ENCODE results near the gene HECTD4.

HECTD4 gene

DNA sequence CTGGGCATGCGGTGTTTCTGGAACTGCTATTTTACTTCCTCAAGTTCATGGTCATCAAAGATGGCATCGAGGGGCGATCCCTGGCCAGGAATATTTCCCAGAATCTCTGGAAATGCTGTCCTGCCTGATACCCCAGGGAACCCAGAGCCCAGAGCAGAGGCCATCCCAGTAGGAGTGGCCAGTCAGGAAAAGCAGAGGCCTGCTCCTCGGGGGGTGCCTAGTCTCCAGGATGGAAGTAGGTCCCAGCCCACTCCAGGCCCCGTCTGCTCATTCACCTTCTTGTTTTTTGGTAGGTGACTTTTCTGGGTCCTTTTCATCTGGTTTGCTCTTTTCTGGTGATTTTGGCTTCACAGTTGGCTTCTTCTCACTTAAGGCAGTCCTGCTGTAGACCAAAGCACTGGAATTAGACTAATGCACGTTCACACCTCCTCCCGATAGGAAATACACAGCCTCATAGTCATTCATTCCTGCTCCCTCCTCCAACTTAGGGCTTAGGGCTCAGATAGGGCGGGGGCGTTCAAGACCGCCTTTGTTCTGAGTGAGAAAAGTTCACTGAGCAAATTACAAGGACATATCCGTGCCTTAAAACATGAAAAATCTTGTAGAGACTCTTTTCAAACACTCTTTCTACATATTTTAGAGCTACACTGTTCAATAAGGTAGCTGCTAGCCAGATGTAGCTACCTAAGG is 205.8 kb downstream of the HECTD4 start:
- DNase-seq (ENCODE audit: low read depth): no peak

DNA sequence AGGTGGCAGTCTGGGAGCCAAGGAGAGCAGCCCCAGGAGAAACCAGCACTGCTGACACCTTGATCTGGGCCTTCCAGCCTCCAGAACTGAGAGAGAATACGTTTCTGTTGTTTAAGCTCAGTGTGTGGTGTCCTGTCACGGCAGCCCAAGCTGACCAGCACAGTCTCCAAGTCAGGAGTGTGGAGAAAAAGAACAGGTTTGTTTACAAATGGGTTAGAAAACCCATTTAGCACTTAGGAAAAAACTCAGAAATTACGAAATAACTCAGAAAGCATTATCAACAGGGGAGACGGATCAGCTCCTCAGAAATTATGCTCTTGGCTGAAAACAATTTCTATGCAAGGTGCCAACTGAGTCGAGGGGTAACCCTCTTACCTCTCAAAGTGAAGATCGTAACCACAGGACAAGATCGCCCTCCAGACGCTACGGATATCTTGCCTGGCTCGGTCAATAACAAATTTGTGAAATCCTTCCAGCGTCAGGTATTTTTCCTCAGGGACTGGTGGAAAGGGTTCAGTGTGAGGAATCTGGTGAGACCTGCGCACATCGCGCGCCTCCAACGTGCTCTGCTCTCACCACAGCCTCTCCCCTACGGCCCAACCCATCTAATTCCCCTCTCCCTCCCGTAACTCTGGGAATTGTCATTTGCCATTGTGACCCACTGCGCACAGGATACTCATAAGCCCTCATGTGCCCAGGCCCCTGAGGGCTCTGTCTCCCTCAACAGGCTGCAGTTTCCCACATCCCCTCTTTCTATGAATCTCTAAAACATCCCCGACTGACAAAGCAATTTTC is 206.7 kb downstream of the HECTD4 start:
- no peak for DNase-seq (ENCODE audit: low read depth)

DNA sequence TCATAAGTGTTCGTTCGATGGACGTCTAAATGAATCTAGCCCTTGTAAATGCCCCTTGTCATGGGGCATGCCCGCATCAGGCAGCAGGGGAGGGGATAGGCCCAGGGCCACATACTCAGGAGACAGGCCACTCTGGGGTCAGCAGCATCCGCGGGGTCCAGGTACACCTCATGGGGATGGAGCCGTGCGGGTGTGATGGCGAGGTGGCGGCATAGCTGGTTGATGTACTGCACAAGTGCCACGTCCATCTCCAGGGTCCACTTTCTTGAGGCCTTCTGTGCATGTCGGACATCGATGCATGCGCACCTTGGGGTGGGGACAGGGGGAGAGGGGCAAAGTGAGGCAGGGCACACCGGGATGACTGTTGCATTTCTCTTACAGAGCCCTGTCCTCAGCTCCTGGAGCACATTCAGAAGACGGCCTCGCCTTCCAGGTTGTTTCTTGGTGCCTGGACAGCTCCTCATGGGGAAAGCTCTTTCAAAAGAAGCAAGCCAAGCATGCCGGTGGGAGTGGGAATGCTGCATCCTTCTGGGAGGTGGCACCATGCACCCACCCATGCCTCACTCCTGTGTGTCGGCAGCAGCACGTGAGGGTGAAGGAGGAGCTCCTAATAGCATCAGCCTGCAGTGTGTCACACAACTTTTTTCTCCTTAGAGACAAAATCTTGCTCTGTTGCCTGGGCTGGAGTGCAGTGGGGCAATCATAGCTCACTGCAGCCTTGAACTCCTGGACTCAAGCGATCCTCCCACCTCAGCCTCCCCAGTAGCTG is 209.5 kb downstream of the HECTD4 start:
- DNase-seq (ENCODE audit: low read depth): no peak

DNA sequence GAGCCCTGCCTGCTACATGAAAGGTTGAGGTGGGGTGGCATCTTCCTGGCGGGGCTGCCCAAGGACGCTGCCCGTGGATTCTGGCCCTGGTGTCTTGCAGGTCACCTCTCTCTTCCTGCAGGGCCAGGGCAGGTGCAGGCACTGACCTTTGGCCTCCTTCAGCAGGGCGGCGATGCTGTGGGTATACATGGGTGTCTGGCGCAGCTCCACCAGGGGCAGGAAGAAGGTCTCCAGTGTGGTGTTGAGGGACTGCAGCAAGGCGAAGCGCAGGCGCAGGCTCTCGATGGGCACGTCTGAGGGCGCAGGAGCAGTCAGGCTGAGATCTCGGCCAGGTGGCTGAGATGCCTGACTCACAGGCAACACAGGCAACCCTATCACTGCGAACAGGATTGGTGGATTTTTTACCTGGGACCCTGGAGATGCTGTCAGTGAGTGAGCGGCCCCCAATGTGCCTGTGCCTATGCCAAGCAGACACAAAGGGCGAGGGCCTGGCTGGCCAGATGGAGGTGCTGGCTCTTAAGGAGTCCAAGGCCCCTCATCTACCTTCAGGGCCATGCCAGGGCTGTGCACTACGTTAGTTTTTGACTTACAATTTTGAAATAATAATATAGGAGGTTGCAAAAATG is 211.1 kb downstream of the HECTD4 start:
- no peak for DNase-seq (ENCODE audit: low read depth)

DNA sequence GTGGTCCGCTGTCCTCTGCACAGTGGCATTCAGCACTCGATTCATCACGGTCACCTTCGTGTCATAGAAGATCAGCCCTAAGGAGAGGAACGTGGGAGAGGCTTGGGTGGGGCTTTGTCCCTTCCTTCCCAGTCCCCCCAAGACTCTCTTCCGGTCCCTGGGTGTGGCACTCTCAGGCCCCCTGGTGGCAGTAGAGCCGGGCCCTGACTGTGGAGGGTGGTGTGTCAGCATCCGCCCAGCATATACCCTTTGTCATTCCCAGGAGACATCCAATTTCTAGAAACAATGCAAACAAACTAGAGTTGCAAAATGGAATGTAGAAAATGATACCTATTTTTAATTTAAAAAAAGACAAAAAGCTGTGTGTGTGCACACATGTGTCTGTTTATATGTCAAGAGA is 211.9 kb downstream of the HECTD4 start:
- DNase-seq (ENCODE audit: low read depth): no peak

DNA sequence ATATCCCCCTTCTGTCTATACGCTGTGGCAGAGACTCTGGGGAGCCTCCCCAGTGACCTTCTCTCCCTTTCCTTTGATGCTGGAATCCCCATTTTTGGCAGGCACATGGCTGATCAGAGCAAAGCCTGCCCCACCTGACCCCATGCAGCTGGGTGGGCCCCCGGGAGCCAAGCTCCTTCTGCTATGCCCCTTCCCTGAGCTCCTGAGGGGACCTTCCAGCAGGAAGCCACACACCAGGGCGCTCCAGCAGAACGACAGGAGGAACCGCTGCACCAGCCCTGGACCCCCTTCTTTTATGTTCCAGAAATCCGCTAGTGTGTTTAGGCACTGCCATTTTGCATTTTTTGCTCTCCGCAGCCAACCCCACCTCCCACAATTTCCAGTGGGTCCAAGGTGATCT is 212.3 kb downstream of the HECTD4 start:
- no peak for DNase-seq (ENCODE audit: low read depth)

DNA sequence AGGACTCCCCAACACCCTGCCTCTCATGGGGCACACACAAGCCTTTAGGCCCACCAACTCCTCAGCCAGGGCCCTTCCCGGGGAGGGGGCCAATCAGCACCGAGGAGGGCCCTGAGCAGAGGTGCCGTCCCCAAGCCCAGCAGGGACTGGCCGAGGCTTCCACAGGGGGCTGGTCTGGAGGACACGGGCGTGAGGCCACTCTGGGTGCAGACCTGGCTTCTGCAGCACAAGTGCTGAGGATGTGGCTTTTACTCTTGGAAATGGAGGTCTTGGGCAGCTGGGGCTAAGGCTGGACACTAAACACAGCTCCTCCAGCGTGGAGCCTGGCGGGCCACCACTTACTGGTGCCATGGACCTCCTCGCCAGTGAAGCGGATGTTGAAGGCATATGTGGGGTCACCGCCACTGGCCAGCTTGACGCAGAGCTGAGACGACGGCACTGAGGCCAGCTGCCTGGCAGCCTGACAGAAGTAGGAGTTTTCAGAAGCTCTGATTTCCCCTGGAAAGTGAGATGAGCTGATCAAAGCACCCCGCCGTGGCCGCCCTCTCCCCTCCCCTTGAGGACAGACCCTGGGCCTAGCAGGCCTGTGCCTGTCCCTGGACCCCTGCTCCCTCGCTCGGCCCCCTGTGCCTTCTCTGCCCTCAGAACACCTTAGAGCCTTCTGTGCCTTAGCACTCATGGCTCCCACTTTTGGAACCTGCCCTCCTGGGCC is 212.9 kb downstream of the HECTD4 start:
- DNase-seq (ENCODE audit: low read depth): no peak

- no peak for DNase-seq (ENCODE audit: low read depth)
Observed at GRCh38 chr12:112168561-112168971, 213.7 kb downstream of the HECTD4 start.

DNA sequence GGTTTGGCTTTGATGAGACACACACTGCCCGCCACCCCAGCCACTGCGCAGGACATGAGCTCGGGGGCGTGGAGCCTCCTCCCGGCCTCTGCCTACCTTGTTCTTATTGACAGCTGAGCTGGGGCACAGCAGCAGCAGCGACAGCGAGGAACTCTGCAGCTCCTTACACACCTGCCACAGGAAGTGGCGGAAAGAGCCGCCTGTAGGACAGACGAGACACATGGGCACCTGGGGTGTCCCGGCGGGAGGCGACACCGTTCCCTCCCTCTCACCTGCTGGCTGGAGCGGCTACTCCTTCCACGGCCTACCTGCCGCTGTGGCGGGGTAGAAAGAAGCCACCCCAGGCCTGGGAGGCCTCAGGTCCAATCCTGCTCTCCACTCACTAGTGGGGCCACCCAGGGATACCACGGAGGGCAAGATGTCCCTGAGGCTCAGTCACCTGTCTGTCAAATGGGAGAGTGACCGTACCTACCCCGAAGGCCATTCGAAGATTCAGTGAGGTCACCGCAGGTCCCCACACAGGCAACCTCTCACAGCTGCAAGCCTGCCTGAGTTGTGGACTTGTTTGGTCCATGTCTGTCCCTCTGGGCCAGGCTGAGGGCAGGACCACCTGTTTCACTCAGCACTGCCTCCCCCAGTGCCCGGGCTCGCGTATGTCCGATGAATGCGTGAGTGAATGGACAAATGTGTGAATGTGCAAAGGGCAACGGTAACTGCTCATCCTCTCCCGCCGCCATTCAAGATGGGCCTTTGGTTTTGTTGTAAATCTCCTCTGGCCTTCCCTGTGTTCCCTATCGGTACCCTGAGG is 214.3 kb downstream of the HECTD4 start:
- no peak for DNase-seq (ENCODE audit: low read depth)

- no peak for DNase-seq (ENCODE audit: low read depth)
Observed at GRCh38 chr12:112167031-112167461, 215.2 kb downstream of the HECTD4 start.

DNA sequence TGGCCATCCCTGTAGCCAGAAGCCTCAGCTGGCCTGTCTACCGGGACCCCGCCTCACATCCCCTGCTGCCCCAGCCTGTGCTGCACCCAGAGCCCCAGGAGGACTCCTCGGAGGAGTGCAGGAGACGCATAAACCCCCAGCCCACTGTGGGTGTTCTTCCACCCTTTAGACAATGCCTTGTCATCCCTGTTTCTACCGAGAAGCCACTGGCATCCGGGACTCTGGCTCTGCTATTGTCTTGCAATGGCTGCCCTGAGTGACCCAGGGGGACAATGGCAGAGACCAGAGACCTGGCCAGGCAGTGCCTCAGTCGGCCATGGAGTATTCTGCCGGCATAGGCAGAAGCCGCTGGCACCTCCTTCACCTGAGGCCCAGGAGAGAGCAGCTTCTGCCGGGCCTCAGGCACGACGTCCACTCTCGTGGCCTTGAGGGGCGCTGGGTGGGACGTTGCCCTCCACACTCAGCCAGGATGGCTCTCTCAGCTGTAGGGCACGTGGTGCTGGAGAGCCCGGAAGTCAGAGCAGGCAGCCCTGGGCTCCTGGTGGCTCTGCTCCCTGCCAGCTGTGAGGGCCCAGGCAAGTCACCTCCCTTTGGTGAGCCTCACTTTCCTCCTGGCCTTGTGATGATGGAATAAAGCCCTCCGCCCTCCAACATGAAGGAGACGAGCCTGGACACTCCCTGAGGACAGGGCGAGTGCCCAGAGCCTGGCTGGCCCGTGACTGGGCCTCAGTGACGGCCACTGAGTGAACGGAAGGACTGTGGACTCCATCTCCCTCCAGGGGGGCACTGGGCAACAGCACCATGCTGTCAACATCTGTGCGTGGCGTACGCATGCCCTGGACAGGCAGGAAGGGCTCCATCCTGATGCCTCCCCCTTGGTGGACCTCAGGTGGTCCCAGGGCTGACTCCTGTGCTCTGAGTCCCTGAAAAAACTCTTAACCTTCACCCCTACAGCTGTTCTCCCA is 215.9 kb downstream of the HECTD4 start:
- DNase-seq (ENCODE audit: low read depth): no peak

- no peak for DNase-seq (ENCODE audit: low read depth)
Observed at GRCh38 chr12:112165624-112166023, 216.6 kb downstream of the HECTD4 start.

GRCh38 chr12:112164011-112164660 is 218.1 kb downstream of the HECTD4 start:
- no peak for DNase-seq (ENCODE audit: low read depth)

DNA sequence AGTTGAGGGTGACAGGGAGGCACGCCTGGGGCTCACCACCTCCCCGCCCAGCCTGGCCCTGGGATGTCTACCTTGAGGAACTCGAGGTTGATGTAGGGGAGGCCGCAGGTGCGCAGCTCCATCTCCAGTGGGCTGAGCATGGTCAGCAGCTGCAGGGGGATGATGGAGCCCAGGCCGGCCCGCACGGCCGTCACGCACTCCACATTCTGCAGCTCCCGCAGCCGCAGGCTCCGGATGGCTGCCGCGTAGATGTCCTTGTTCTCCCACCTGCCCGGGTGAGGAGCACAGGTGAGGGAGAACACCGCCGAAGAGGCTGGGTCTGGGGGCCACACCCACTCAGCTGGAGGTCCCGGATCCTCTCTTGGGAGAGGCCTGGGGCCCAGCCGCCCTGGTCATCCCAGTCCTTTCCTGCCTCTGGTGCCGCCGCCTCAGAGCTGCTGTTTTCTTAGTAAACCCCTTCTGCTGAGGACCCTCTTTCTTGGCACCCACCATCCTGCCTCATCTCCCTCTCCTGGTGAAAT is 218.7 kb downstream of the HECTD4 start:
- DNase-seq (ENCODE audit: low read depth): no peak

DNA sequence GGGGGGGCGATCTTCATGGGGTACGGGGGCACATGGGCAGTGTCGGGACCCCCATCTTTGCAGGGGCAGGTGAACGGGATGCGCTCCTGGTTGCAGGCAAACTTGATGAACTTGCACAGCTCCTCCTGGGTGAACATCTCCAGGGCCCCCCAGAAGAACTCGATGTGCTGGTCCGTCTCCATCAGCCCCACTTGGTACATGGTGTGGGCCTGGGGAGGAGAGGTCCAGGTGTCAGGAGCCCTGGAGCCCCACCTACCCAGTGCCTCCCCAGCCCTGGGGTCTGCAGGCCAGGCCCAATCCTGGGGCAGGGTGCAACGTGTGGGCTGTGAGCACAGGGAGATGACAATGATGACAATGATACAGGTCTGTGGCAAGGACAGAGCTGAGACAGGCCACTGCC is 219.2 kb downstream of the HECTD4 start:
- DNase-seq (ENCODE audit: low read depth): no peak

- DNase-seq (ENCODE audit: low read depth): no peak
Observed at GRCh38 chr12:112162241-112162790, 219.9 kb downstream of the HECTD4 start.

DNA sequence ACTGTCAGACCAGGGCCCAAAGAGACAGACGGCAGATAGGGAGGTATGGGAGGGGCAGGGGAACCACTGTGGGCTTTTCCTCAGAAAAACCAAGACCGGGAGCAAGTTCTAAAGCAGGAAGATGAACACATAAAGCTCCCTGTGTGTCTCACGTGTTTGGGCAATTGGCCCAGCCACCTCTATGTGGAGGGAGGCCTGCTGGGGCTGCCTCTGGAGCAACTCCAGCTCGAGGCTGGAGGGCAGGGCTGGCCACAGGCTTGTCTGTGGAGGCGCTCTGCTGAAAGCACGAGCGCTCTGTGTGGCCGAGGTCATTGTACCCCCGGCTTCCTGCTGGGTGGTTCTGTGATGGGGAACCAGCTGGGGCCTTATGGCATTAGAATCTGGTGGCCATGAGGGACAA is 220.5 kb downstream of the HECTD4 start:
- DNase-seq (ENCODE audit: low read depth): no peak

DNA sequence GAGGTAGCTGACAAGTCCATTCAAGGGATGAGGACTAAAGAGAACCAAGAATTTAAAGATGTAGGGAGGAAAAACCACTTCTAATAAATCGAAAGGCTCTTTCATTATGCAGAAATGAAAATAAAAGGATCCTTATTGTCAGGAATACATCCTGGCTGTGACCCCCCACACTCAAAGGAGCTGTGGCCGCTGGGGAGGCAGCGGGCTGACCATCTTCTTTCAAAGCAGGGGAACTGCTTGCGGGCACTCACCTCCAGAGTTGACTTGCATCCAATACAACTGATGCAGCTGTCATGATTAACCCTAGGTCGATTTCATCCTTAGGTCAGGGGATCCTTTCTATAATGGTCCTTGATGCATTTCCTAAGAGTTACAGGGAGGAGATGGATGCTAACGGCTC is 221.6 kb downstream of the HECTD4 start:
- no peak for DNase-seq (ENCODE audit: low read depth)

- no peak for DNase-seq (ENCODE audit: low read depth)
Observed at GRCh38 chr12:112159146-112159541, 223.1 kb downstream of the HECTD4 start.
